Hepatic stellate cell (primary cell): ENCODE data around the gene ATRN.

Experiments used
- DNase-seq: peaks from one replicate; pipeline ENCODE4 v3.0.0; 2011; ENCODE audit warnings: low spot score

ATRN gene

GRCh38 chr20:3628502-3629314, 157.9 kb downstream of the ATRN start:
- DNase-seq = no peak

GRCh38 chr20:3629893-3630292, 159.1 kb downstream of the ATRN start:
- no peak for DNase-seq

GRCh38 chr20:3630429-3630828, 159.6 kb downstream of the ATRN start:
- no peak for DNase-seq

- no peak for DNase-seq
These were observed 160.7 kb downstream of the ATRN start for GRCh38 chr20:3631534-3631933.

- no peak for DNase-seq
These were observed 161.6 kb downstream of the ATRN start for GRCh38 chr20:3632311-3633004.

GRCh38 chr20:3633913-3634478, 163.2 kb downstream of the ATRN start:
- no peak for DNase-seq

GRCh38 chr20:3635346-3635745, 164.5 kb downstream of the ATRN start:
- no peak for DNase-seq

GRCh38 chr20:3640259-3640658, 169.4 kb downstream of the ATRN start:
- no peak for DNase-seq

- DNase-seq = no peak
These were observed 174.7 kb downstream of the ATRN start for GRCh38 chr20:3645309-3646066.

- no peak for DNase-seq
These were observed 175.2 kb downstream of the ATRN start for GRCh38 chr20:3646067-3646440.

- no peak for DNase-seq
These were observed 175.8 kb downstream of the ATRN start for GRCh38 chr20:3646651-3647050.

- DNase-seq = no peak
These were observed 176.7 kb downstream of the ATRN start for GRCh38 chr20:3647473-3647872.

- DNase-seq = no peak
These were observed 178.1 kb downstream of the ATRN start for GRCh38 chr20:3648951-3649350.

- no peak for DNase-seq
These were observed 180.6 kb downstream of the ATRN start for GRCh38 chr20:3651204-3651962.

GRCh38 chr20:3652221-3652620, 181.4 kb downstream of the ATRN start:
- DNase-seq = no peak

GRCh38 chr20:3652676-3653596, 182.1 kb downstream of the ATRN start:
- DNase-seq = no peak

GRCh38 chr20:3653921-3654320, 183.1 kb downstream of the ATRN start:
- no peak for DNase-seq

GRCh38 chr20:3654326-3655130, 183.7 kb downstream of the ATRN start:
- DNase-seq = no peak

GRCh38 chr20:3655131-3655405, 184.2 kb downstream of the ATRN start:
- DNase-seq = no peak
